T-cell (primary cell): ENCODE measurements around the gene LMO4. TPM values are rescaled to one million over a fixed set of nuclear protein-coding genes. Genes with fewer than 3 reads are reported as not detected.

Experiments used
- ATAC-seq, 4 experiments: fragments of 200-7000 bp in 3 of 4; fragments of 150-1000 bp in 1 of 4; cut with Tn5 transposase; replicated peaks in 1 of 4; 1 replicate in 3 of 4; 2 replicates in 1 of 4; pipeline ENCODE4 v1.10.0; 2021; ENCODE audit warnings: moderate library complexity in 3 of 4, mild to moderate bottlenecking in 2 of 4, moderate number of reproducible peaks in 1 of 4
- CTCF ChIA-PET, 2 donors: fragments of 300-600 bp; sonication (Branson Sonifier 250); formaldehyde crosslinking; loops; one replicate each; lab custom pipeline; 2022; ENCODE audit warnings: antibody characterized with exemption in 2 of 2; lab: Charles Lee
- POLR2A ChIA-PET, 2 donors: fragments of 300-600 bp; sonication (Branson Sonifier 250); formaldehyde crosslinking; loops; one replicate each; lab custom pipeline; 2022; ENCODE audit warnings: antibody characterized with exemption in 2 of 2; lab: Charles Lee
- DNase-seq, 35 experiments: peaks; one replicate each; pipeline versions ENCODE4 v3.0.0 to v3.0.0-alpha.2; 2013 to 2023
- H3K27ac ChIP-seq: one replicate; pipeline ENCODE4 v1.5.1; 2013; ENCODE audit warnings: low read length
- H3K27me3 ChIP-seq, 2 experiments: replicated peaks in 1 of 2; 1 replicate in 1 of 2; 2 replicates in 1 of 2; pipeline versions ENCODE4 v1.6.1 to v1.7.0; 2013; ENCODE audit warnings: low read length in 1 of 2, mixed read lengths in 1 of 2; ENCODE audit not compliant: control insufficient read depth in 2 of 2, insufficient read depth in 2 of 2; ENCODE audit errors: extremely low read depth in 1 of 2
- H3K36me3 ChIP-seq, 2 donors: 1 replicate in 1 of 2; 2 replicates in 1 of 2; pipeline versions ENCODE4 v1.6.1 to v1.7.0; 2013; ENCODE audit warnings: low read length in 1 of 2; ENCODE audit not compliant: control insufficient read depth in 2 of 2, insufficient read depth in 1 of 2; ENCODE audit errors: extremely low read depth in 1 of 2
- H3K4me1 ChIP-seq, 2 experiments: 1 replicate in 1 of 2; 2 replicates in 1 of 2; pipeline versions ENCODE4 v1.6.1 to v1.7.0; 2013; ENCODE audit warnings: low read length in 2 of 2, mixed read lengths in 1 of 2; ENCODE audit not compliant: insufficient read depth in 2 of 2, control insufficient read depth in 1 of 2; ENCODE audit errors: extremely low read depth in 1 of 2
- H3K4me3 ChIP-seq, 2 donors: 1 replicate in 1 of 2; 2 replicates in 1 of 2; pipeline versions ENCODE4 v1.5.1 to v1.7.0; 2013; ENCODE audit warnings: mild to moderate bottlenecking in 2 of 2, low read length in 1 of 2, moderate library complexity in 1 of 2; ENCODE audit not compliant: control insufficient read depth in 1 of 2; ENCODE audit errors: extremely low read depth in 1 of 2
- H3K9me3 ChIP-seq: 2 replicates; pipeline ENCODE4 v1.7.0; 2013
- H3K27ac Mint-ChIP-seq, 2 donors: one replicate each; pipeline ENCODE4 v1.8.0; 2020 to 2021; ENCODE audit warnings: mild to moderate bottlenecking in 2 of 2, mixed read lengths in 2 of 2
- H3K27me3 Mint-ChIP-seq, 2 donors: one replicate each; pipeline ENCODE4 v1.8.0; 2021 to 2022; ENCODE audit warnings: mixed read lengths in 2 of 2
- H3K36me3 Mint-ChIP-seq: one replicate; pipeline ENCODE4 v1.8.0; 2021; ENCODE audit warnings: mixed read lengths
- H3K4me1 Mint-ChIP-seq, 3 donors: one replicate each; pipeline ENCODE4 v1.8.0; 2020 to 2022; ENCODE audit warnings: mixed read lengths in 3 of 3, mild to moderate bottlenecking in 1 of 3
- H3K4me3 Mint-ChIP-seq, 3 donors: one replicate each; pipeline ENCODE4 v1.8.0; 2020 to 2022; ENCODE audit warnings: mild to moderate bottlenecking in 3 of 3, mixed read lengths in 3 of 3, moderate library complexity in 3 of 3
- H3K9me3 Mint-ChIP-seq, 3 donors: one replicate each; pipeline ENCODE4 v1.8.0; 2020 to 2022; ENCODE audit warnings: mixed read lengths in 3 of 3
- WGBS: methylation state at CpG from one replicate; pipeline ENCODE4 v1.1.5; 2013; ENCODE audit warnings: missing lambda C conversion rate; ENCODE audit not compliant: insufficient coverage; 5-methylcytosine and 5-hydroxymethylcytosine counted together
- total RNA-seq, 35 experiments: library from RNA in 6 of 35; stranded (reverse) in 6 of 35; fragments of 120-200 nt in 1 of 35; gene quantifications; one replicate each; pipeline versions ENCODE4 v1.2.1 to v1.2.4 and lab custom pipeline; 2013 to 2026

LMO4 gene
- total RNA-seq, 5 donors from 2014 or later (not counting 1 experiment from before 2014, with no cell fraction given) = 14.4 to 26.2 (median 20.2) TPM

- DNase-seq = no peak
- CTCF ChIA-PET = interaction anchor here in 1 of 2 donors (0.7 kb wide), 1 partner anchor 41 kb away, joined by 5 read pairs; no protein-coding TSS in a partner anchor
- H3K4me3 Mint-ChIP-seq = no peak overlapping the region
- H3K36me3 Mint-ChIP-seq = peaks cover 3% of the 10 kb centered on the region
- no peaks in the 10 kb centered on the region for H3K4me1 ChIP-seq
- no peak overlapping the region for H3K4me3 ChIP-seq
- no peak overlapping the region for H3K27ac ChIP-seq
- 66% methylated on average over 4 of the region's 5 CpGs for WGBS
- POLR2A ChIA-PET = no interaction called here
- no peak for ATAC-seq
- no peaks in the 10 kb centered on the region for H3K27me3 Mint-ChIP-seq
- H3K36me3 ChIP-seq = no peaks in the 10 kb centered on the region
- H3K9me3 Mint-ChIP-seq = no peaks in the 10 kb centered on the region
- peaks cover 0 to 2% (median 0%) of the 10 kb centered on the region in 3 donors for H3K4me1 Mint-ChIP-seq
- H3K27me3 ChIP-seq = no peaks in the 10 kb centered on the region
- H3K9me3 ChIP-seq = no peaks in the 10 kb centered on the region
- no peak overlapping the region for H3K27ac Mint-ChIP-seq
These were observed 41.9 kb downstream of the LMO4 start for GRCh38 chr1:87370544-87370943.

GRCh38 chr1:87379306-87379705, 50.6 kb downstream of the LMO4 start:
- CTCF ChIA-PET = no interaction called here
- no peaks in the 10 kb centered on the region for H3K27me3 ChIP-seq
- DNase-seq (no peak), ATAC-seq (no peak)
- Mint-ChIP-seq H3K27me3 (peaks cover 6 to 8% of the 10 kb centered on the region in 2 donors), H3K36me3 (peaks cover 14% of the 10 kb centered on the region), H3K4me1 (no peaks in the 10 kb centered on the region), H3K4me3 (no peak overlapping the region), H3K9me3 (peaks cover 11 to 30% (median 13%) of the 10 kb centered on the region in 3 donors), H3K27ac (no peak overlapping the region)
- no peaks in the 10 kb centered on the region for H3K4me1 ChIP-seq
- POLR2A ChIA-PET = interaction anchor here in 1 of 2 donors (0.6 kb wide), 1 partner anchor 195 kb away, joined by 5 read pairs; no protein-coding TSS in a partner anchor
- H3K4me3 ChIP-seq = no peak overlapping the region
- no peaks in the 10 kb centered on the region for H3K9me3 ChIP-seq
- no peaks in the 10 kb centered on the region for H3K36me3 ChIP-seq
- H3K27ac ChIP-seq = no peak overlapping the region

GRCh38 chr1:87386217-87386790, 57.6 kb downstream of the LMO4 start:
- Histone ChIP-seq H3K4me1 (no peaks in the 10 kb centered on the region), H3K27me3 (no peaks in the 10 kb centered on the region), H3K4me3 (no peak overlapping the region), H3K27ac (no peak overlapping the region), H3K36me3 (no peaks in the 10 kb centered on the region), H3K9me3 (no peaks in the 10 kb centered on the region)
- H3K4me3 Mint-ChIP-seq = no peak overlapping the region
- no peak for ATAC-seq
- H3K36me3 Mint-ChIP-seq = peaks cover 5% of the 10 kb centered on the region
- H3K27me3 Mint-ChIP-seq = peaks cover 6 to 17% of the 10 kb centered on the region in 2 donors
- ChIA-PET POLR2A (no interaction called here), CTCF (no interaction called here)
- WGBS = no CpG with 5 or more reads among the region's 5 CpGs
- H3K4me1 Mint-ChIP-seq = no peaks in the 10 kb centered on the region
- DNase-seq = no peak
- H3K27ac Mint-ChIP-seq = no peak overlapping the region
- no peaks in the 10 kb centered on the region for H3K9me3 Mint-ChIP-seq

- DNase-seq = no peak
- Histone ChIP-seq H3K36me3 (no peaks in the 10 kb centered on the region), H3K9me3 (no peaks in the 10 kb centered on the region), H3K4me3 (no peak overlapping the region), H3K4me1 (no peaks in the 10 kb centered on the region), H3K27me3 (no peaks in the 10 kb centered on the region), H3K27ac (no peak overlapping the region)
- H3K9me3 Mint-ChIP-seq = no peaks in the 10 kb centered on the region
- no peak for ATAC-seq
- H3K27ac Mint-ChIP-seq = no peak overlapping the region
- H3K27me3 Mint-ChIP-seq = peaks cover 4 to 15% of the 10 kb centered on the region in 2 donors
- H3K4me3 Mint-ChIP-seq = no peak overlapping the region
- no peaks in the 10 kb centered on the region for H3K4me1 Mint-ChIP-seq
- H3K36me3 Mint-ChIP-seq = peaks cover 5% of the 10 kb centered on the region
- ChIA-PET CTCF (no interaction called here), POLR2A (no interaction called here)
These were observed 59.7 kb downstream of the LMO4 start for GRCh38 chr1:87388411-87388810.

- H3K36me3 ChIP-seq = no peaks in the 10 kb centered on the region
- no peak overlapping the region for H3K4me3 ChIP-seq
- ChIA-PET CTCF (no interaction called here), POLR2A (no interaction called here)
- DNase-seq (no peak), ATAC-seq (no peak)
- H3K27ac Mint-ChIP-seq = no peak overlapping the region
- H3K9me3 ChIP-seq = no peaks in the 10 kb centered on the region
- H3K4me1 Mint-ChIP-seq = no peaks in the 10 kb centered on the region
- no peaks in the 10 kb centered on the region for H3K27me3 ChIP-seq
- no peaks in the 10 kb centered on the region for H3K9me3 Mint-ChIP-seq
- no peaks in the 10 kb centered on the region for H3K4me1 ChIP-seq
- no peak overlapping the region for H3K27ac ChIP-seq
- no CpG with 5 or more reads among the region's 1 CpG for WGBS
- no peak overlapping the region for H3K4me3 Mint-ChIP-seq
- H3K36me3 Mint-ChIP-seq = peaks cover 1% of the 10 kb centered on the region
- peaks cover 1 to 11% of the 10 kb centered on the region in 2 donors for H3K27me3 Mint-ChIP-seq
These were observed 60.3 kb downstream of the LMO4 start for GRCh38 chr1:87389011-87389410.

- Mint-ChIP-seq H3K36me3 (no peaks in the 10 kb centered on the region), H3K4me3 (no peak overlapping the region), H3K4me1 (no peaks in the 10 kb centered on the region), H3K27ac (no peak overlapping the region), H3K9me3 (no peaks in the 10 kb centered on the region), H3K27me3 (peaks cover 0 to 9% of the 10 kb centered on the region in 2 donors)
- WGBS = no CpG with 5 or more reads among the region's 3 CpGs
- no peaks in the 10 kb centered on the region for H3K36me3 ChIP-seq
- H3K27me3 ChIP-seq = no peaks in the 10 kb centered on the region
- DNase-seq (no peak), ATAC-seq (no peak)
- H3K9me3 ChIP-seq = no peaks in the 10 kb centered on the region
- H3K27ac ChIP-seq = no peak overlapping the region
- ChIA-PET CTCF (no interaction called here), POLR2A (no interaction called here)
- H3K4me3 ChIP-seq = no peak overlapping the region
- H3K4me1 ChIP-seq = no peaks in the 10 kb centered on the region
These were observed 60.9 kb downstream of the LMO4 start for GRCh38 chr1:87389546-87389945.
